ENCODE results near the gene TUSC2. TPM values are rescaled to one million over a fixed set of nuclear protein-coding genes. Genes with fewer than 3 reads are reported as not detected.
A peak's percentile ranks its signal among the peaks of the same experiment; 100 is the strongest.
"Not testable (repeated sequence)": the region's sequence is repeated elsewhere in the genome, so short reads cannot be mapped to it uniquely, and the experiment has no call there.

The TUSC2 gene
- polyA plus RNA-seq, 1 donor = 17.7 TPM

GRCh38 chr3:50316657-50317242 is 11.3 kb downstream of the TUSC2 start:
- DNase-seq = no peak

DNA sequence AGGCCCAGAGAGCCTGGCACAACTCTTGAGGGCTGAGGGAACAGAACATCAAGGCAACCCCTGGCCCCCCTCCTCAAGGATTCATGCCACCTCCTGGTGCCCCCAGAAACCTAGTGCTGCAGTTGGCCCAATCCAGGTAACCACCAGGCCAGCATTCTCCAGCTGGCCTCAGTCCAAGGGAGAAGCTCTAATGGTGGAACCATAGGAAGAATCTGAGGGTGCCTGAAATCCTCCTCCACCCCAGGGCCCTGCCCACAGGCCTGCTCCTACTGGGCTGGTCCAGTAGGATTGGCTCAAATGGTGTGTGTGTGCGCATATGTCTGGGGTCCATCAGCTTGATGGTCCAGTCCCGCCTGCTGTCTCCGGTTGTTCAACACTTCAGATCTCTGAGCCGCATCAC is 13.2 kb downstream of the TUSC2 start:
- no peak for DNase-seq

DNA sequence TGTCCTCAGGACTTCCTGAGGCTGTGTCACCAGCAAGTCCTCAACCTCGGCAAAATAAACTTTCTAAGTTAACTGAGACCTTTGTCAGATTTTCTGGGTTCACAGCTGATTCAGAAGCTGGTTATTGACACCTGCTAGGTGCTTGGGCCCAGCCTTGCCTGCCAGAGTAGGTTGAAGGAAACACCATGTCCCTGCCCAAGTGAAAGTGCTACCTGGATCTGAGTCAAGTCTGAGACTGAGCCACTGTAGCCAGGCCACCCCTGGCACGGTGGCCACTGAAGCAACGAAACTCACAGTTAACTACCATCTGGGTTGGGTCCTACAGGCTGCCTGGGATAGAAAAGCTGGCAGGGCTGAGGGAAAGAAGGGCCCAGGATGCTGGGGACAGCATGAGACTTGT is 13.7 kb downstream of the TUSC2 start:
- no peak for DNase-seq

GRCh38 chr3:50312041-50312440 is 16.0 kb downstream of the TUSC2 start:
- not testable (repeated sequence) for DNase-seq

DNA sequence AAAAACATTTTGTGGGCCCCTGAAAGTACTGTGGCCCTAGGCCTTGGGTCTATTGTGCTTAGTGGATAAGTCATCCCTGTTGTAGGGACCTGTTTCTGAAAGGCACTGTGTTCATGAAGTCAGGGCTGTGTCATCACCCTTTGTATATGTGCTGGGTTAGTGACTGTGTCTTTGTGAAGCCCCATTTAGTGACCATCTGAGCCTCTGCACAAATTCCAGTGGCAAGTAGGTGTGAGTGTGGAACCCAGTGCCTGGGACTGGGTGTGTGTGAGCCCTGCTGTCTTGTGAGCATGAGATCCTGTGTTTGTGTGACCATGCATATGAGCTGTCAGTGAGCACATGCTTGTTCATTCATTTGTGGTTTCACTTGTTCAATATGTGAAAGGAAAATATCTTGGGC is 23.4 kb downstream of the TUSC2 start:
- DNase-seq = no peak

DNA sequence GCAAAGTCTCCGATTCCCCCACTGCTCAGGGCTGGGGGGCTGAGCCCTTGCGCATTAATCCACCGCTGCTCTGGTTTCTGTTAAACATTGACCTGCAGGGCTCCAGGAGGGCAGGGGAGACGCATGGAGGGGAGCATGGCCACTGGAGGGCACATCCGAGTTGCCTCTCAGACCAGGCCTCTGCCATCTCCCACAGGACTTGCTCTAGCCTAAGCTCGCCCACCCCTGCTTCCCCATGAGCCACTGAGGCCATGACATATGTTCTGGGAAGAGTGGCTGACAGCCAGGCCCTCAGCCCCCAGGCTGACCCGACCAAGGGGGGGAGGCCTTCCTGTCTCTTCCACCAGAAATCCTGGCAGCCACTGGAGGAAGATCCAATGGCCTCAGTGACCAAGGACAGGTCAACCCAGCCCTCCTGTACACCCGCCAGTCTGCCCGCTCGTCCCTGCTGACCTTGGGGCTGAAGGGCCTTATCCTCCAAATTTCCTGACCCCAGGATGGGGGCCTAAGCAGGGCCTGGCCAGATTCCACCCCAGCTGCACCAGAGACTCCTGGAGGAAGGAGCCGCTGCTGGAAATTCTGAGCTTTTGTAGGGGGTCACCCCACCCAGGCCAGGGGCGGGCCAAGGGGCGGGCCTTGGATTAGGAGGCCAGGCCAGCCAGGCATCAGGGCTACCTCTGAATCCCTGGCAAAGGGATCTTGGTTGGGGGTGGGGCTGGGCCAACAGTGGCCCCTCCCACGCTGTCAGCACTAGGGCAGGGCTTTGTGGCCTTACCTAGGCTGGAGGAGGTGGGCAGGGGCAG is 24.8 kb downstream of the TUSC2 start, which contains the start of gene HYAL1:
HYAL1 (minus strand) TSS at position 562 of the 803 bp plus-strand sequence. CDS start 618 bp downstream, outside the sequence.
- no peak for DNase-seq

- DNase-seq = no peak
Measured at GRCh38 chr3:50302095-50303012, 25.7 kb downstream of the TUSC2 start.

DNA sequence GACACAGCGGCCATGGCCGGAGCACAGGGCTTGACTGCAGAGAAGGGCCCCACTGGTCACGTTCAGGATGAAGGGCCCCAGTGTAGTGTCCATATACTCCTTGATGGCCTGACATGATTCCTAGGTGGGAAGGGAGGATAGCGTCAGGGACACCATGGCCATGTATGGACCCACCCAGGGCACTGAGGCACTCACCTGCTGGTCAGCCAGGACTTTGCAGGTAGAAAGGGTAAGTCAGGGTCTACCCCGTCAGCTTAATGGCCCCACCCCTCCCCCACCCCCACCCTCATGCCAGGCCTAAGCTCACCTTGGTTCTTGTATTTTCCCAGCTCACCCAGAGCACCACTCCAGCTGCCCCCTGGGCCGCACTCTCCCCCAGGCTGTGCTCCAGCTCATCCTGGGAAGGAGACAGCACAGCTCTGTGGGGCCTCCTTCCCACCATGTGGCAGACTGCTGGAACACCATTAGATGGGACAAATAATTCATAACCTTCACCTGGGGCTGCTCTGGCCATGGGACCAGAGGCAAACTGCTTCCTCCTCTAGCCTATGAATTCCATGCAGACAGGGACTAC is 27.3 kb downstream of the TUSC2 start:
- no peak for DNase-seq

- DNase-seq = no peak
Measured at GRCh38 chr3:50299929-50300680, 27.9 kb downstream of the TUSC2 start.

DNA sequence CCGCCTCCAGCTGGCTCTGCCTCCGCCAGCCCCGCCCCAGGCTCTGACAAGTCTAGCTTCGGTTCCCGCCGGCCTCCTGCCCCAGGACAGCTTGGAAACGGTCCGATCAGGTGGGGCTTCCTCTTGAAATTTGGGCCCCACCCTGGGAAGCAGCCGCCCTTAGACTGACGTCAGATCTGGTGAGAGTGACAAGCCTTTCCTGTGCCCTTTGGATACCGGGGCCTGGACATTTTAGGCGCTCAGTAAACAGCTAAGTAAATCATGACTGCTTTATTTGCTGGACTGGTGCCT is 28.4 kb downstream of the TUSC2 start:
- no peak for DNase-seq

- DNase-seq = peak; percentile 99
Measured at GRCh38 chr3:50298836-50299637, 29.0 kb downstream of the TUSC2 start, which contains the start of the genes HYAL3 and NAA80. HYAL3 (minus strand) TSS chr3:50299405; CDS start chr3:50295602, 3,803 bp downstream. NAA80 (minus strand) TSS chr3:50299405; CDS start chr3:50297463, 1,942 bp downstream.

GRCh38 chr3:50297896-50298725 is 29.9 kb downstream of the TUSC2 start:
- DNase-seq = no peak

DNA sequence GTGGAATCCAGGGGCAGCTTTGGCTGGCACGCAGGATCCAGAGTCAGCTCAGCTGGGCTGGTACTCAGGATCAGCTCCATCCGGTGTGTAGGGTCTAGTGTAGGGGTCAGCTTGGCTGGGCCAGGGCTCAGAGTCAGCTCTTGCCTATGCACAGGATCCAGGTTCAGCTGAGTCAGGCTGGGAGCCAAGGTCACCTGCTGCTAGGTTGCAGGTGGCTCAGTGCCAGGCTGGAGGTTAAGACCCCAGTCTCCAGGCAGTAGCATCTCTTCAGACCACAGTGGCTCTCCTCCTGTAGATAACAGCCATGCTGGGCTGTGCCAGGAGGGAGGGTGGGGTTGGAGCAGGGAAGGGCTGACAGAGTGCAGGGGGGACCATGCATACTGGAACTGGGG is 30.6 kb downstream of the TUSC2 start:
- DNase-seq = no peak

- no peak for DNase-seq
Measured at GRCh38 chr3:50296721-50297383, 31.2 kb downstream of the TUSC2 start.

GRCh38 chr3:50295553-50296431 is 32.2 kb downstream of the TUSC2 start:
- DNase-seq = no peak

DNA sequence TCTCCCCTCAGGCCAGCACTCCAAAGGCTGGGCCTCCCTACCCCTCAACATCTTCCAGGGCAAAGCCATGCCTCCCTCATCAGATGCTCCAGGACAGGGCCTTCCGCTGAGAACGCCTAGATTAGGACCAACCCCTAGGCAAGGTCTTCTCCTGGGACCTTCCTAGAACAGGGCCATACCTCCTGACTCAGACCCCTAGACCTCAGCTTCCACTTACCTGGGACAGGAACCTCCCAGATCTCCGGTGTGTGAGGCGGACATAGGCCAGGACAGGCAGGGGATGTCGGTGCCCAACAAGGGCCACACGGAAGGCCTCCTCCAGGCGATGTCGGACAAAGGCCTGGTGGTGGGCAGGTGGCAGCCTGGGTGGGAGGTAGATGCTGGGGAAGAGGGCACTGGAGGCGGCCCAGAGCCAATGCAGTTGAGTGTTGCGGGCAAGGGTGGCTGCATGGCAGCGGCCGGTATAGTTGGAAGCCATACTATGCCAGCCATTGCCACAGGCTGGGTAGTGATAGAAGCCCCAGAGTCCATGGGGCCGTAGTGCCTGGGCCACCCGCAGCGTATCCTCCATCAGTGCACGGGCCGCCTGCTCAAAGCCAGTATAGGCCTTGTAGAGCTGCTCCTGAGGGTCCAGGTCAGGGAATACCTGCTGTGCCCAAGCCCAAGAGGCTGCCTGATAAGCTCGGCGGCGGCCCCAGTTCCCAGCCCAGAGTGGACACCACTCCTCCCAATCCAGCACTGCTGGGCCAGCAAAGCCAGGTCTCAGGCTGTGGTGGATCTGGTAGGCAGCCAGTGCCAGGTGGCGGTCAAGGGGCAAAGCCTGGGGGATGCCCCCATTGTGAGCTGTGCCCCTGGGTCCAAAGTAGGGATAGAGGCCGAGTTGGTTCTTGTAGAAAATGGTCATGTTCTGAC is 33.3 kb downstream of the TUSC2 start:
- DNase-seq = no peak

- DNase-seq = no peak
Measured at GRCh38 chr3:50294089-50294488, 33.9 kb downstream of the TUSC2 start.

All from hindlimb muscle (tissue), 1 donor.